Occipital lobe (tissue), 2 donors: ENCODE data around the gene NT5C3B. TPM values are rescaled to one million over a fixed set of nuclear protein-coding genes. Genes with fewer than 3 reads are reported as not detected.
A peak's percentile ranks its signal among the peaks of the same experiment; 100 is the strongest.

ENCODE experiments used
- DNase-seq: peaks from one replicate; lab custom pipeline; 2025; lab: John Stamatoyannopoulos, UW
- total RNA-seq: library from RNA; depleted of rRNA; stranded (reverse); fragments of >200 nt; gene quantifications from one replicate; pipeline ENCODE4 v1.2.3, GENCODE V29; 2014

The NT5C3B gene
- total RNA-seq, 1 donor from 2014 or later = 85.8 TPM

DNA sequence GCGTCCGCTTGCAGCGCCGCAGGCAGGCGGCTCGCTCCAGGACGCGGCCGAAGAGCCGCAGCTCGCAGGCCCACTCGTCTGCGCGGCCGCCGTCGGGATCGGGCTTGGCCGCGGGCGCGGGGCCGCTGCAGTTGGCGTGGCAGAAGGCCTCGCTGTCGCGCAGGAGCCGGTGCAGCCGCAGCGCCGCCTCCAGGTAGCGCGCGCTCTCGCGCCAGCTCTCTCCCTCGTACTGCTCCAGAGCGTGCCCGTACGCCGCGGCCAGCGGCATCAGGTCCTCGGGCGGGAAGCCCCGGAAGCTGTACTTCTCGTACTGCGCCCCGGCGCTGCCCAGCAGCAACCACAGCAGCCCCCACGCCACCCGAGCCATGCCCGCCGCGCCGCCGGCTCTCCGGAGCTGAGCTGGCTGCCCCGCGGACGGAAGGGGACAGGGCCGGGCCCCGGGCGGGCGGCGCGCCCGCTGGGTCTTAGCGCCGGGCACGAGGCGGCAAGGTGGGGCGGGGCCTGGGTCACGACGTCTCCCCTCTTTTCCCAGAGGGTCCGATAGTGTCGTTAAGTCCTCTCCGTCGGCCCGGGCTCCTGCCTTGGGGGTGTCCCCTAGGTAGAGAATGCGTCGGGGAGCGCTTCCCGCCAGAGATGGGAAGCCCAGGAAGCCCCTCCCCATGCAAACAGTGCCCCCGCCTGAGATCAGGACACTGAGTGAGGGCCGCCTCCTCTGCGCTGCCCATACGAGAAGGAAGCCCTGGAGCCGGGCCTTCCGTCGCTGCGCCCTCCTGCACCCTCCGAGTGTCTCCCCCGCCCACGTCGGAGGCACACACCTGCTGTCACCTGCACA lies 24.3 kb downstream of the NT5C3B start, which contains the start of gene P3H4:
P3H4 (minus strand) TSS at position 401 of the 832 bp plus-strand sequence; CDS start at position 367, 34 bp downstream.
- peak; percentile 73 for DNase-seq

DNA sequence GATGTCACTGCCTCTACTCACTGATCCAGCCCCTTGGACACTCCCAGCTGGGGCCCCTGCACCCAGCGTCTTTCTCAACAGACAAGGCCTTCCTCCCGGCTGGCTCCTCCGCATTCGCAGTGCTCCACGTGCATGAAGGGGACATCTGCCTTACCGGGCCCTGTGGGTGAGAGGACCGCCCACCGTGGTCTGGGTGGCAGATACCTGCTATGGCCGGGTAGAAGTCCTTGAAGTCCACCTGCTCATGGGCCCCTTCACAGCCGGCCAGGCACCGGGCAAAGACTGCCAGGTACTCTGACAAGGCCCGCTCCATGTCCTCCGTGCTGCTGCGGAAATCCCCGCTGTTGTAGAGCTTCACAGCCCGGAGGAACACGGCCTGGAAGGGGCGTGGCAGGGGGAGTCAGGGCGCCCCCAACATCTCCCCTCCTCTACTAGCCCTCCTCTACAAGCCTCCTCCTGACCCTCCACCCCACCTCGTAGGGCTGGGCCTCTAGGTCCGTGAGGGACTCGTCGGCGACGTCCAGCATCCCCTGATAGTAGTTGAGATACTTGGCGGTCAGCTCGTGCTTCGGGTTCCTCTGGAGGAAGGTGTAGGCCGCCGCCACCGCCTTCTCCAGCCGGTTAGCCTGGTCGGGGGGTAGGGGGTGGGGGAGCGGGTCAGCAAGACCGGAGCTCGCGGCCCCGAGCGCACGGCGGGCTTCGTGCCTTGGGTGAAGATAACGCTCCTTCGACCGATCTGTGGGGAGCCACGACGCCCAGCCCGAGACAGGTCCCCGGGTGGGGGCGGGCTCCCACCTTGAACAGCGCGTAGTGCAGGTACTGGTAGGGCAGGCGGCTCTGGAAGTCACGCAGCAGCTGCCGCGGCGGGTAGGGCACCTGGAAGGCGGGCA lies 25.1 kb downstream of the NT5C3B start:
- DNase-seq = no peak

GRCh38 chr17:41806685-41807445 lies 29.2 kb downstream of the NT5C3B start:
- DNase-seq = no peak

GRCh38 chr17:41803049-41804020 lies 32.7 kb downstream of the NT5C3B start:
- no peak for DNase-seq

- DNase-seq = peak; percentile 45
Observed at GRCh38 chr17:41801374-41802271, 34.4 kb downstream of the NT5C3B start.

DNA sequence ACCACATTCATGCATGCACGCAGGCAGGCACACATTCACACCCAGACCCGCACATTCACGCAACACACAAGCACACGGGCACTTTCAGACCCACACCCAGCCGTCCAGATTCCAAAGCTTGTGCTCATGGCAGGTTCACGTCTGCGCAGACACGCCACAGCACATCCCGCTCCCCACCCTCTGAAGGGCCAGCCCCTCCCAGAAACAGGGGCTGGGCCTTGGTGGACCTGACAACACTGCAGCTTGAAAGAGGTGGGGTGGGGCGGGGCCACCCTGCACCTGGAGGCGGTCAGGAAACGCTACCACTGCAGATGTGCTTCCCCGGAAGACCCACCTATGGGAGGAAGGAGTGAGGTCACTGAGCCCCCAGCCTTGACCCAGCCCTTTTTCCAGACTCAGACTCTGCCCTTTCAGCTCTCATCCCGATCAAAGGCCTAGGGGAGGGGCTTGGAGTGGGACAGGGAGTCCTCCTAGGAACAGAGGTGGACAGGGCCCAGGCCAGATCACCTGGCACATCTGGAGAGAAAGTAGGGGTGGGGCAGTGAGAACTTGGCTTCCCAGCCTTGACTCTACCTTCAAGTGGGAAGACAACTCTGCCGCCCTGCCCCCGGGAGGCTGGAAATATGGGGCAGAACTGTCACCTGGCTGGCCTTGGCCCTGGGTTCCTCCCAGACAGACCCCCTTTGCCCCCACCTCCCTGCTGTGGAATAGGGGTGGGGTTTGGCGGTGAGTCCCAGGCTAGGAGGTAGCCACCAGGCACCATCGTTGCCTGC lies 35.2 kb downstream of the NT5C3B start:
- DNase-seq = no peak

DNA sequence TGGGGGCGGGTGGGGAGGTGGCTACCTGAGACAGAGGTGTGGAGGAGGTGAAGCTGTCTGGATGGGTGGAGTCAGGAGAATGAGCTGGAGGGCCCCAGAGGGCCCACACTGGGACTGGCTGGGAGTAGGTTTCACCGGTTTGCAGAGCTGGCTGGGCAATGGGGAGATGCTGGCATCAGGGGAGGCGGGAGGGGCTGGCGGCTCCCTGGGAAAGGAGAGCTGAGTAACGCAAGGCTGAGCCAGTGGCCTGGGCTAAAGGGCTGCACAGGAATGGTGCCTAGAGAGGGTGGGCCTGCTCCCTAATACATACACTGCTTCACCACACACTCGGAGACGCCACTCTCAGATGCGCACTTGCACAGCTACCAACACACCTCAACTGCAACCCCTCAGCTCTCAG lies 36.7 kb downstream of the NT5C3B start:
- no peak for DNase-seq

- no peak for DNase-seq
Observed at GRCh38 chr17:41797377-41797776, 38.7 kb downstream of the NT5C3B start.

GRCh38 chr17:41796121-41796895 lies 39.7 kb downstream of the NT5C3B start:
- no peak for DNase-seq

DNA sequence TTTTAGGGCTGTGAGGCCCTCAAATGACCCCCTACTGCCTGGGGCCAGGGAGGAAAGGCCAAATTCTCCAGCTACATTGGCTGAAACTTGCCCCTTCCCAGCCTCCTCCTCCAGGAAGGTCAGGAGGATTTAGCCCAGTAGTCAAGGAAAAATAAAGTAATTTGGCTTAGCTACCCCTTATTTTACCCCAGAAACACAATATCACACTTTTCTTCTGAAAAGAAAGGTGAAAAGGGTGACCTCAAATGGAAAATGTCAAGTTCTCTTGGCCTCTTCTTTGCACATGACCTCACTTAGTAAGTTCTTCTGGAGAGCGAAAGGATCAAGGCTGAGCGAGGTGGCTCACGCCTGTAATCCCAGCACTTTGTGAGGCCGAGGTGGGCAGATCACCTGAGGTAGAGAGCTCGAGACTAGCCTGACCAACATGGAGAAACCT lies 41.5 kb downstream of the NT5C3B start:
- DNase-seq = no peak

DNA sequence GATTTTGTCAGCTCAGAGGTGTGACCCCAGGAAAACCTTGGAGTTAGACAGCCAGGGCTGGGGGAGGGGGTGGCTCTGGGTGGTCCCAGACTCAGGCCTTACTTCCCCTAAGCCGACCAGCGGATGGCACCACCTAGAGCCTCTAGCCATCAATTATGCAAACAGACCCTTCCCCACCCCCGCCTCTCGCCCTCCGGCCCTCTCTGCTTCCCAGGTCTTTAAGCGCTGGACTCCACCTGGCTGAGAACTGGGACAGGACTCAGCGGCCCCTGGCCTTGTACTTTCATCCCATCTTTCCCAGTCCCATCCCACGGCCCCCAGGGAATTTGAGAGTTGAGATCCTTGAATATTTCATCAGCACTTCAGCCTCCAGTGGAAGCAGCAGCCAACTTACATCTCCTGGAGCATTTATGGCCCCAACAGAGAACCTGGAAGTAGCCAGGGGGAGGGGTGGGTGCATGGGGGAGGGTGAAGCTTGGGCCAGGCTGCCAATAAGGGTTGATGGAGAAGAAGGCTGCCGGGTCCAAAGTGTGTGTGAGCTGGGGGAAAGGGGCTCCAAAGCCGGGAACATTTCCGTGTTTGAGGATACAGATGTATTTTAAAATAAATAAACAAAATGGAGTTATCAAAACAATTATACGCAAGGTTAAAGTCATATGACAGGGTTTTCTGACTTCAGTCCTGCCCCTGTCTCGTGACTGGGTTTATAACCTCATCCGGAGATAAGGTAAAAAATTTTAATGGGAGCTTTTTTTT lies 42.1 kb downstream of the NT5C3B start:
- DNase-seq = no peak

DNA sequence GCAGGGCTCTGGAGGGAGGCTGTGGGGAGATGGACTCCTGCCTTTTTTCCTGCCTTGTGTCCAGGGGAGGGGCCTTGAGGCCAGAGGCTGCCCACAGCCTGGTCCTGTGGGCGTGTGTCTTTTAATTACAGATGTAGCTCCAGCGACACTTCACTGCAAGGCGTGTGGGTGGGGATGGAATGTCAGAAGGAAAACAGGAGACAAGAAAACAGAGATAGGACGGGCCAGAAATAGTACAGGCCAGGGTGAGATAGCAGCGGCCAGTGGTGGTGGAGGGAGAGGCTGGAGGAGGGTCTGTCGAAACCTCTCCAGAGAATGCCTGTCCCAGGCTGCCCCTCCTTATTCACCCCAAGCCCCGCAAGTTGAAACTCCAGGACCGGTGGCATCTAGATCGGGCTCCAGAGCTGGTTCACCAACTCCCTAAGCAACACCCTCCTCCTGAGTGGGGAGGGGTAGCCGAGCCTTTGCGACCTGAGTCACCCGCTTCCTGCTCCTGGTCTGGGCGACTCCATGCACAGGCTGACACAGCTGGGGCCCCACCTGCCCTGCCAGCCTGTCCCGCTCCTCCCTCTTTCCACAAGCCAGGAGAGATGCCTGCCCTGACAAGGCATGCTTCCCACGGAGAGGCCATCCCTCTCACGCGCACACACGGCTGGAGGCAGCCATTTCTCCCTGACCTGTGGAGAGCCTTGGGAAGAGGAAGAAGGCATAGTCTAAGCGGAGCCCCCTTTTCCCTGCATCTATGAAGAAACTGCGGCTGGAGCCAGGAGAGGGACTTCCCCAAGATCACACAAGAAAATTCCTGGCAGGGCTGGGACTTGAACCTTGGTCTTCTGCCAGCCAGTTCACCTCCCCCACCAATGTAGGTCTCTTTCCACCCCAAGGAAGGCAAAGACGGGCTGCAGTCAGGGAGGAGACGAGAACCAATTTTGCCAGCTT lies 42.9 kb downstream of the NT5C3B start:
- no peak for DNase-seq

GRCh38 chr17:41787021-41787418 lies 49.0 kb downstream of the NT5C3B start:
- DNase-seq = no peak

- DNase-seq = peak; percentile 95
Observed at GRCh38 chr17:41786227-41787020, 49.6 kb downstream of the NT5C3B start, which contains the start of gene JUP. TSS of gene JUP (minus strand) at chr17:41786711. CDS start at chr17:41771854, 14,857 bp downstream.

DNA sequence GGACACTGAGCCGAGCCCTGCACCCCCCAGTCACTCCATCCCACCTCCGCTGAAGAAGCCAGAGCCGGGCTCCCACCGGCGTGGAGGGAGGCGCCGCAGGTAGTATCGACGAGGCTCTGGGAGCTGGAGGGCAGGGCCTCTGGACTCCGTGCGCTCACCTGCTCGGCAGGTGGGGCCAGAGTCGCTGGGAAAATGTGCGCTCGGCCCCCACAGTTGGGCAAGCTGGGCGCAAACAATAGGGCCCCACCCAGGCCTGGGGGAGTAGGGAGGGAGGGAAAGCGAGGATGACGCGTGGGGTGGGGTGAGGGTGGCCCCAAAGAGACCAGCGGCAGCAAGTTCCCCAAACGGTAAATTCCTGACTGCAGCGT lies 50.2 kb downstream of the NT5C3B start:
- no peak for DNase-seq
